ENCODE measurements around the gene CDX1. TPM values are rescaled to one million over a fixed set of nuclear protein-coding genes. Genes with fewer than 3 reads are reported as not detected.
A peak's percentile ranks its signal among the peaks of the same experiment; 100 is the strongest.

Gene CDX1
- total and polyA plus RNA-seq, 2 experiments from 2014 or later, result 43.3 to 54.6 TPM

DNA sequence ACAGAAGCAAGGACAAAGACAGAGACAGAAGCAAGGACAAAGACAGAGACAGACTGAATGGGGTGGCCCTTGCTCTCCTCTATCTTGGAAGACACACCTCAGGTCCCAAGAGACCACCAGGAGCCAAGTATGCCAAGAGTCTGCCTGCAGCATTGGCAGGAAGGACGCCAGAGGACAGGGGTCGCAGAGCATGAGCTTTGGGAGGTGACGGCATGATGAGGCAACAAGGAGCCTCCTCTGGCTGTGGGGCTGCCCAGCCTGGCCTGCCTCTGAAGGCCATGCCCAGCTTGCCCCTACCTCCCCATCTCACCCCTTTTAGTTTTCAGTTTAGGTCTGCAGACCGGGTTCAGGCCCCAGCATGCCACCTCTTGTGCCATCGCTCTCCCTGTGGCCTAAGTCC is 28.6 kb upstream of the CDX1 start:
- Histone ChIP-seq H3K4me3 (no peak overlapping the region), H3K27me3 (no peaks in the 10 kb centered on the region), H3K4me2 (peak overlapping the region; percentile 51), H3K36me3 (replicated peaks; ENCODE audit: insufficient read depth, low read depth) (no peaks in the 10 kb centered on the region), H3K9me3 (ENCODE audit: low read depth) (no peaks in the 10 kb centered on the region), H4K20me1 (ENCODE audit: insufficient read depth, poor library complexity, severe bottlenecking) (no peaks in the 10 kb centered on the region), H3K4me1 (ENCODE audit: insufficient read depth) (peaks cover 64% of the 10 kb centered on the region), H2AFZ (no peak overlapping the region), H3K27ac (peak overlapping the region; percentile 93), H3K9me2 (replicated peaks; ENCODE audit: insufficient read depth) (no peaks in the 10 kb centered on the region), H3K79me2 (peaks cover 20% of the 10 kb centered on the region)
- WGBS (ENCODE audit: low lambda C conversion rate, missing lambda C conversion rate), result 77% methylated on average over 5 of the region's 5 CpGs
- TF ChIP-seq EZH2phosphoT487 (IDR thresholded peaks at IDR 0.05; ENCODE audit: low read depth, severe bottlenecking, unreplicated experiment) (no peak), EZH2 (IDR thresholded peaks at IDR 0.05; ENCODE audit: borderline replicate concordance) (no peak)
- TF ChIP-seq, protein P1, sequence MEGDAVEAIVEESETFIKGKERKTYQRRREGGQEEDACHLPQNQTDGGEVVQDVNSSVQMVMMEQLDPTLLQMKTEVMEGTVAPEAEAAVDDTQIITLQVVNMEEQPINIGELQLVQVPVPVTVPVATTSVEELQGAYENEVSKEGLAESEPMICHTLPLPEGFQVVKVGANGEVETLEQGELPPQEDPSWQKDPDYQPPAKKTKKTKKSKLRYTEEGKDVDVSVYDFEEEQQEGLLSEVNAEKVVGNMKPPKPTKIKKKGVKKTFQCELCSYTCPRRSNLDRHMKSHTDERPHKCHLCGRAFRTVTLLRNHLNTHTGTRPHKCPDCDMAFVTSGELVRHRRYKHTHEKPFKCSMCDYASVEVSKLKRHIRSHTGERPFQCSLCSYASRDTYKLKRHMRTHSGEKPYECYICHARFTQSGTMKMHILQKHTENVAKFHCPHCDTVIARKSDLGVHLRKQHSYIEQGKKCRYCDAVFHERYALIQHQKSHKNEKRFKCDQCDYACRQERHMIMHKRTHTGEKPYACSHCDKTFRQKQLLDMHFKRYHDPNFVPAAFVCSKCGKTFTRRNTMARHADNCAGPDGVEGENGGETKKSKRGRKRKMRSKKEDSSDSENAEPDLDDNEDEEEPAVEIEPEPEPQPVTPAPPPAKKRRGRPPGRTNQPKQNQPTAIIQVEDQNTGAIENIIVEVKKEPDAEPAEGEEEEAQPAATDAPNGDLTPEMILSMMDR (IDR thresholded peaks at IDR 0.05; ENCODE audit: poor library complexity), result no peak
- DNase-seq (ENCODE audit: low spot score), result no peak

DNA sequence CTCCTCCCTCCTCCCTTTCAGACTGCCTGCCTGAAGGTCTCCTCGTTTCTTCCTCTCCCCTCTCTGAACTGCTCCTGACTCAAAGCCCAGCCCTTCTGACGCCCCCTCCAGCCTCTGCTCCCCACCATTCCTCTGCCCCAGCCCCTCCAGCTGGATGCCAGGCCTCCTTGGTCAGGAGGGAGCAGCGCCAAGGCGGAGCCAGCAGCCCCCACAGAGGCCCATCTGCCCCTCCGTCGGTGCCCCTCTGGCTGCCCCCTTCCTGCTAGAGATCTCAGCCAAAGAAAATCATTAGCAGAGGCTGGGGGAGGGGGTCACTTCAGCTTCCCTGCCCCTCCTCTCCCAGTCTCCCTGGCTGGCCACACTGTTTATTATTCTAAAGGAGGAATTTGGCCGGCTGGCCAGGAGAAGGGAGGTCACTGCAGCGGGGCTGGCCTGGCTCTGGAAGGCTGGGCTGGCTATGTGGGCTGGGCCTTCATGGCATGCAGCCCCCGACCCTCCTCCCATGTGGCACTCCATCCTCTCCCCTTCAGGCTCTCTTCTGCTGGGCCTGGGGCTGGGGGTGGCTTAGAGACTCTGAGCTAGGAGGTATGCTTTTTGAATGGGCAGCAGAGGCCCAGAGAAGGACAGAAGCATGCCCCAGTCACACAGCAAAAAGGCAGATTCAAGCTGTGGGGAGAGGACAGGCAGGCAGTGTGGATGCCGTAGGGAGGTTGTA is 27.9 kb upstream of the CDX1 start:
- Histone ChIP-seq H4K20me1 (ENCODE audit: insufficient read depth, poor library complexity, severe bottlenecking) (no peaks in the 10 kb centered on the region), H3K36me3 (replicated peaks; ENCODE audit: insufficient read depth, low read depth) (no peaks in the 10 kb centered on the region), H3K9me3 (ENCODE audit: low read depth) (no peaks in the 10 kb centered on the region), H2AFZ (no peak overlapping the region), H3K9me2 (replicated peaks; ENCODE audit: insufficient read depth) (no peaks in the 10 kb centered on the region), H3K79me2 (peaks cover 20% of the 10 kb centered on the region), H3K27ac (peak overlapping the region; percentile 93), H3K4me2 (peak overlapping the region; percentile 51), H3K4me3 (no peak overlapping the region), H3K27me3 (no peaks in the 10 kb centered on the region), H3K4me1 (ENCODE audit: insufficient read depth) (peaks cover 71% of the 10 kb centered on the region)
- TF ChIP-seq EZH2phosphoT487 (IDR thresholded peaks at IDR 0.05; ENCODE audit: low read depth, severe bottlenecking, unreplicated experiment) (no peak), EZH2 (IDR thresholded peaks at IDR 0.05; ENCODE audit: borderline replicate concordance) (no peak)
- TF ChIP-seq, protein P1 (IDR thresholded peaks at IDR 0.05; ENCODE audit: poor library complexity), result no peak
- WGBS (ENCODE audit: low lambda C conversion rate, missing lambda C conversion rate), result 20% methylated on average over 9 of the region's 10 CpGs
- peak; percentile 84 for DNase-seq (ENCODE audit: low spot score)

DNA sequence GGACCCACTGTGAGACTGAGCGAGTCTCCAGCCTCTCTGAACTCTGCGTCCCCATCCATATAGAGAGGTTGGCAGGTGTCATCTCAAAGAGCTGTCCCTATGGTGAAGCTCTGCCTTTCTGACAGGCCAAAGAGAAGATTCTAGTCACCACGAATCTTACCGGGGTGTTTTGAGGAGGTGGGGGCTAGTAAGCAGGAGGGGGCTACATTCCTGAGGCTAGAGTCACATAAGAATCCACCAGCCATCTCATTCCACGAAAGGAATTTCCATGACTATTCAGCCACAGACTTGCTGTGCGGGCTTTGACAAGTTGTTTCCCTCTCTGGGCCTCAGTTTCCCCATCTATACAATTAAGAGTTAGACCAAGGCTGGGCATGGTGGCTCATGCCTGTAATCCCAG is 27.2 kb upstream of the CDX1 start:
- no peaks in the 10 kb centered on the region for H3K36me3 ChIP-seq (replicated peaks; ENCODE audit: insufficient read depth, low read depth)
- H3K79me2 ChIP-seq, result peaks cover 20% of the 10 kb centered on the region
- peaks cover 77% of the 10 kb centered on the region for H3K4me1 ChIP-seq (ENCODE audit: insufficient read depth)
- no peaks in the 10 kb centered on the region for H3K9me3 ChIP-seq (ENCODE audit: low read depth)
- H3K9me2 ChIP-seq (replicated peaks; ENCODE audit: insufficient read depth), result no peaks in the 10 kb centered on the region
- 61% methylated on average over 6 of the region's 6 CpGs for WGBS (ENCODE audit: low lambda C conversion rate, missing lambda C conversion rate)
- H4K20me1 ChIP-seq (ENCODE audit: insufficient read depth, poor library complexity, severe bottlenecking), result no peaks in the 10 kb centered on the region
- H3K27ac ChIP-seq, result peak overlapping the region; percentile 93
- no peak for DNase-seq (ENCODE audit: low spot score)
- H3K27me3 ChIP-seq, result no peaks in the 10 kb centered on the region
- TF ChIP-seq EZH2 (IDR thresholded peaks at IDR 0.05; ENCODE audit: borderline replicate concordance) (no peak), EZH2phosphoT487 (IDR thresholded peaks at IDR 0.05; ENCODE audit: low read depth, severe bottlenecking, unreplicated experiment) (no peak)
- TF ChIP-seq, protein P1 (IDR thresholded peaks at IDR 0.05; ENCODE audit: poor library complexity), result no peak
- no peak overlapping the region for H3K4me3 ChIP-seq
- no peak overlapping the region for H2AFZ ChIP-seq
- H3K4me2 ChIP-seq, result peak overlapping the region; percentile 51

All from hepatocyte (in vitro differentiated cells).